ENCODE data around the gene H2BK1. TPM values are rescaled to one million over a fixed set of nuclear protein-coding genes. Genes with fewer than 3 reads are reported as not detected.

The H2BK1 gene
- polyA plus RNA-seq, 1 donor (not counting 4 experiments of a cell fraction or from before 2014, with no cell fraction given), result not detected

DNA sequence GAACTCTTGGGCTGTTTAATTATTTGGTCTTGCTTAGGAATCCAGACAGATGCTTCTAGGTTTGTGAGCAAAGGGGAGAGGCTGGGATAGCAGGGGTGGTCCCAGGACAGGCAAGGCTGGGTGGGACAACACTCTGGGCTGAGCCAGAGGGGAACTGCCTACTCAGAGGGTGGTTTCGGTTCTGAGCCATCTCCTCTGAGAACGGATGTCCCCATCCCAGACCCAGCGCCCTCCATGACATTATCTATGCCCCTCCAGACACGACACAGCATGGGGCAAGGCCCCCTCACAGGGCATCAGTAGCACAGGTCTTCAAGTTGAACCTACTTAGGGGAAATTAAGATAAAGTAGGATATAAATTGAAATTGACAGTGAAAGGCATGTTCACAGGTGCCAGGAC, 30.3 kb downstream of the H2BK1 start:
- no peak for TF ChIP-seq EZH2 (IDR thresholded peaks at IDR 0.05; ENCODE audit: low read length)
- TF ChIP-seq, protein P1, sequence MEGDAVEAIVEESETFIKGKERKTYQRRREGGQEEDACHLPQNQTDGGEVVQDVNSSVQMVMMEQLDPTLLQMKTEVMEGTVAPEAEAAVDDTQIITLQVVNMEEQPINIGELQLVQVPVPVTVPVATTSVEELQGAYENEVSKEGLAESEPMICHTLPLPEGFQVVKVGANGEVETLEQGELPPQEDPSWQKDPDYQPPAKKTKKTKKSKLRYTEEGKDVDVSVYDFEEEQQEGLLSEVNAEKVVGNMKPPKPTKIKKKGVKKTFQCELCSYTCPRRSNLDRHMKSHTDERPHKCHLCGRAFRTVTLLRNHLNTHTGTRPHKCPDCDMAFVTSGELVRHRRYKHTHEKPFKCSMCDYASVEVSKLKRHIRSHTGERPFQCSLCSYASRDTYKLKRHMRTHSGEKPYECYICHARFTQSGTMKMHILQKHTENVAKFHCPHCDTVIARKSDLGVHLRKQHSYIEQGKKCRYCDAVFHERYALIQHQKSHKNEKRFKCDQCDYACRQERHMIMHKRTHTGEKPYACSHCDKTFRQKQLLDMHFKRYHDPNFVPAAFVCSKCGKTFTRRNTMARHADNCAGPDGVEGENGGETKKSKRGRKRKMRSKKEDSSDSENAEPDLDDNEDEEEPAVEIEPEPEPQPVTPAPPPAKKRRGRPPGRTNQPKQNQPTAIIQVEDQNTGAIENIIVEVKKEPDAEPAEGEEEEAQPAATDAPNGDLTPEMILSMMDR (optimal IDR thresholded peaks at IDR 0.05 in 1 of 3, IDR thresholded peaks at IDR 0.05 in 1 of 3, conservative IDR thresholded peaks at IDR 0.05 in 1 of 3; ENCODE audit: extremely low read depth in 1 of 3, insufficient read depth in 2 of 3, low read length in 3 of 3), result no peak
- no peaks in the 10 kb centered on the region for H3K79me2 ChIP-seq (ENCODE audit: control insufficient read depth, insufficient read depth, low read length)
- dilution Hi-C loops (cut with MboI; ENCODE audit: extremely low pct_ligation_motif_present, low sequenced_read_pairs), result no loop called here
- no peak overlapping the region for H3K27ac ChIP-seq (ENCODE audit: control insufficient read depth, insufficient read depth, low read length)
- no peaks in the 10 kb centered on the region for H3K9me1 ChIP-seq (ENCODE audit: control insufficient read depth, extremely low read depth, insufficient read depth, low read length)
- H3K36me3 ChIP-seq (ENCODE audit: control insufficient read depth in 2 of 2, extremely low read depth in 1 of 2, insufficient read depth in 2 of 2, low read length in 2 of 2), result no peaks in the 10 kb centered on the region
- no peaks in the 10 kb centered on the region for H3K9me3 ChIP-seq (ENCODE audit: control insufficient read depth, low read depth, low read length)
- H3K4me2 ChIP-seq (ENCODE audit: control insufficient read depth, extremely low read depth, insufficient read depth, low read depth, low read length), result no peak overlapping the region
- no peak overlapping the region for H2AFZ ChIP-seq (ENCODE audit: control insufficient read depth, low read length)
- H3K9ac ChIP-seq (ENCODE audit: control insufficient read depth, extremely low read depth, insufficient read depth, low read length), result no peak overlapping the region
- FAIRE-seq (no peak), DNase-seq (ENCODE audit: low read depth, low spot score) (no peak)
- no peaks in the 10 kb centered on the region for H4K20me1 ChIP-seq (ENCODE audit: control insufficient read depth, extremely low read depth, insufficient read depth, low read length)
- H3K4me1 ChIP-seq (ENCODE audit: control insufficient read depth, extremely low read depth, insufficient read depth, low read length), result no peaks in the 10 kb centered on the region
- no peak overlapping the region for H3K4me3 ChIP-seq (ENCODE audit: control insufficient read depth in 2 of 3, extremely low read depth in 1 of 3, insufficient read depth in 2 of 3, low read depth in 1 of 3, low read length in 3 of 3)
- H3K27me3 ChIP-seq (ENCODE audit: control insufficient read depth, extremely low read depth, insufficient read depth, low read length), result peaks cover 19% of the 10 kb centered on the region

DNA sequence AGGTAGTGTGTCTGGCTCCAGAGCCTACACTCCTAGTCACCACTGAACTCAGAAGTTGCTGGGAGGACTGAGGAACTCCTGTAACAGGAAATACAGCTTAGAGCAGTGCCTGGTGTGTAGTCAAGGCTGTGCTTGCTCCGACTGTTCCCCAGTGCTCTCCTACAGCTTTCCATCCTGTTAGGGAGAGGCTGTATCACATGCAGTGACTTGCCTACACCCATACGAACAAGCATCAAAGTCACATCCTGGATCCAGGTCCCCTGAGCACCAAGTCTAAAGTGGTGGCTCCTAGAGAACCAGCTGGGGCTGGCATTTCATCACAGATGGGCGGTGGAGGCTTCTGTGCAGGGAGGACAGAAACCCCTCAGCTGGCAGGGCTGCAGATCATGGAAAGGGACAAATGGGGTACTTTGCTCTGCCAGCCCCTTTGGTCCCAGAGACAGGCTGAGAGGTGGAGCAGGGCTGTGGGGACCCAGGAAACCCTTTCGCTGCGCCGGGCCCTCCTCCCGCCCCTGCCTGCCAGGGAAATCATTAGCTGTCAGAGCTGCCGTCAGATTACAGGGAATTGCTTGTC, 30.9 kb downstream of the H2BK1 start:
- Histone ChIP-seq H3K9ac (ENCODE audit: control insufficient read depth, extremely low read depth, insufficient read depth, low read length) (no peak overlapping the region), H3K9me1 (ENCODE audit: control insufficient read depth, extremely low read depth, insufficient read depth, low read length) (no peaks in the 10 kb centered on the region), H3K79me2 (ENCODE audit: control insufficient read depth, insufficient read depth, low read length) (no peaks in the 10 kb centered on the region), H2AFZ (ENCODE audit: control insufficient read depth, low read length) (no peak overlapping the region), H3K4me3 (ENCODE audit: control insufficient read depth in 2 of 3, extremely low read depth in 1 of 3, insufficient read depth in 2 of 3, low read depth in 1 of 3, low read length in 3 of 3) (no peak overlapping the region), H3K4me1 (ENCODE audit: control insufficient read depth, extremely low read depth, insufficient read depth, low read length) (no peaks in the 10 kb centered on the region), H3K36me3 (ENCODE audit: control insufficient read depth in 2 of 2, extremely low read depth in 1 of 2, insufficient read depth in 2 of 2, low read length in 2 of 2) (no peaks in the 10 kb centered on the region), H3K27ac (ENCODE audit: control insufficient read depth, insufficient read depth, low read length) (no peak overlapping the region), H3K9me3 (ENCODE audit: control insufficient read depth, low read depth, low read length) (no peaks in the 10 kb centered on the region), H3K27me3 (ENCODE audit: control insufficient read depth, extremely low read depth, insufficient read depth, low read length) (peaks cover 19% of the 10 kb centered on the region), H3K4me2 (ENCODE audit: control insufficient read depth, extremely low read depth, insufficient read depth, low read depth, low read length) (no peak overlapping the region), H4K20me1 (ENCODE audit: control insufficient read depth, extremely low read depth, insufficient read depth, low read length) (no peaks in the 10 kb centered on the region)
- dilution Hi-C loops (cut with MboI; ENCODE audit: extremely low pct_ligation_motif_present, low sequenced_read_pairs), result no loop called here
- no peak for FAIRE-seq
- no peak for TF ChIP-seq EZH2 (IDR thresholded peaks at IDR 0.05; ENCODE audit: low read length)
- TF ChIP-seq, protein P1 (optimal IDR thresholded peaks at IDR 0.05 in 1 of 3, IDR thresholded peaks at IDR 0.05 in 1 of 3, conservative IDR thresholded peaks at IDR 0.05 in 1 of 3; ENCODE audit: extremely low read depth in 1 of 3, insufficient read depth in 2 of 3, low read length in 3 of 3), result no peak
- no peak for DNase-seq (ENCODE audit: low read depth, low spot score)
